Left hindlimb (tissue), 1 donor: ENCODE measurements around the gene MYO1B.

Source experiments
- DNase-seq: peaks from one replicate; pipeline ENCODE4 v3.0.0-alpha.2; 2018

The MYO1B gene

DNA sequence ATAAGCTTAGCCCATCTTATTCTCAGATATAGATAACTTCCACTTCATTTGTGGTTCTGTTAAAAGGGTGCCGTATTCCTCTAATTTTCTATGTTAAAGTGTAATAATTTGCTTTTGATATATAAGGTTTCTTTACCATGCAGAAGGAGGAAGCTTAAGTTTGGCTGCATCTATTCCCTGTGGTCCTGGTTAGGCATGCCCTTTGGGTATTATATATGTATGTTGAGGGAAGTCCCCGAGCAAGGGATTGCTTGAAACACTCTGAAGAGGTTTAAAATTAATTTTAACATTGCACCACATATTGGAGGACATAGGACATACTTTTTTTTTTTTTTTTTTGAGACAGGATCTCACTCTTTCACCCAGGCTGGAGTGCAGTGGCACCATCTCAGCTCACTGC lies 16.9 kb upstream of the MYO1B start:
- no peak for DNase-seq

DNA sequence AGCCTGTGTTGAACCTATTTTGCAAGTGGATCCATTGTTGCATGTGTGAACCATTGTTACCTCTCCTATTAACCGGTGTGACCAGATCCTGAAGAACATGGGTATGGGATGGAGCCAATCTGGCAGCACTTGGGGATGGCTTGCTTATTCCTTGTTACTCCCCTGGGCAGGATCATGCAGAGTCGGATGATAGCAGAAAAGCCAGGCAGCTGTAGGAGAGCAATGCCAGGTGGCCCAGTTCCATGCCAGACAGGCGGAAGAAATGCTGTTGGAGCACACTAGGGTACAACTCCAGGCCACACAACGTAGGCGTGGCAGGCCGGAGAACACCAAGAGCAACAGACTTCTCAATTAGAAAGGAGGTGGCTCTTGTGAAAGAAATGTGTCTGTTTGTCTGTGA lies 16.3 kb upstream of the MYO1B start:
- peak; percentile 45 for DNase-seq

DNA sequence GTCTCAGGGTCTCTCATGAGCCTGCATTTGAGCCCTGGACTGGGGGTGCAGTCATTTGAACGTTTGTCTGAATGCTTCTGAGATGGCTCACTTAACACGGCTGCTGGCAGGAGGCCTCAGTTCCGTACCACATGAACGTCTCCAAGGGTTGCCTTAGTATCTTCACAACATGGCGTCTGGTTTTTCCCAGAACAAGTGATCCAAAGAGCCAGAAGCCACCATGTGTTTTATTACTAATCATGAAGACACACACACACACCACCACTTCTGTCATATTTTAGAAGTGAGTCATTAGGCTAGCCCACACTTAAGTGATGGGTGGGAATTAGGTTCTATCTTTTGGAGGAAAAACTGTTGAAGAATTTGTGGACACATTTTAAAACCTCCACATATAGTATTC lies 15.0 kb upstream of the MYO1B start:
- DNase-seq, result no peak

DNA sequence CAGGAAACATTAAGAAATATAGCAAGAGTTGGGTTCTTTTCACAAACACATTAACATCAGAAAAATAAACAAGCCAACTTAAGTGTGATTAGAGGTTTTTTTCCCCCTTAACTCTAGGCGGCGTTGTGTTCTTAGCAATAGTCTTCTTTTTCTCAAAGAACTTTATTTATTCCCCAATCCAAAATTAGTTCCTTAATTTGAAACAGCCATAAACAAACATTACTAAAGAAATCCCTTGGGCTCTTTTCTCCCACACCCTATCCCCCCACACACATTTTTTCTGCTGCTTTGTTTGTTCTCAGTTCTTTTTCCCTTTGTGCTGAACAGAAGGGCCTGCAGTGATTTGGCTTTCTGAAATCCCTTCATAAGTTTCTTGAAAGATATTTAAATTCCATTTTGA lies 13.2 kb upstream of the MYO1B start:
- no peak for DNase-seq

DNA sequence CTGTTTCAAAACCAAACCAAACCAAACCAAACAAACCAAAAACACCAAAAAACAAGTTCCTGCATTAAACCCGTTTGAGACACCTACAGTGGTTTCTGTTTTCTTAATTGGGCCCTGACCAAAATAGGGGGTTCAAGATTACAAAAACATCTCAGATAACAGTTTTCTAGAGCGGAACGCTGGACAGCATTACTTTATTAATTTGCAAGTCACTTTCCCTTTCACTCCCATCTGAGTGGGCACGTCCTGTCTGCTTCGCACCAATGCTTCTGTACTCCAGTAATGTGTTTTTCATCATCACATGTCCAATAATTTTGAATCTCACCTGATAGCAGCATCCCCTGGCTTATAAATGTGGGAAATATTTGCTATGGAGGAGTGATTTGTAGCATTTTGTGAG lies 11.7 kb upstream of the MYO1B start:
- DNase-seq, result no peak

DNA sequence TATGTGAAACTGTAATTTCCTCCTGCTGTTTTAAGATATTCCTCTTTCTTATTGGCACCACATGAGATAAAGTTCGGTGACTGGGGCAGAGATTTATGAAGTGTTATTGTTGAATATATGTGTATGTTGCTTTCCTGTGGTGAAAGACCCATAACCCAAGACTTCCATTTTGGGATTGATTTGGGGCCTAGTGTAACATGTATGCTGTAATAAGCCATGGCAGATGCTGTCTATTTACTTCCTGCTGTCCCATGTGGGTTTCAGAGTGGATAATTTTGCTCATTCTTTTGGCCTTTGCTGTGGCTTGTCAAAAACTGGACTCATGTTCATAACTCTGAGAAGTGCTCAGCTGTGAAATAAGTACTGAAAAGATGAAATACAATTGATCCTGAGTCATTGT lies 10.8 kb upstream of the MYO1B start:
- DNase-seq, result peak; percentile 62

DNA sequence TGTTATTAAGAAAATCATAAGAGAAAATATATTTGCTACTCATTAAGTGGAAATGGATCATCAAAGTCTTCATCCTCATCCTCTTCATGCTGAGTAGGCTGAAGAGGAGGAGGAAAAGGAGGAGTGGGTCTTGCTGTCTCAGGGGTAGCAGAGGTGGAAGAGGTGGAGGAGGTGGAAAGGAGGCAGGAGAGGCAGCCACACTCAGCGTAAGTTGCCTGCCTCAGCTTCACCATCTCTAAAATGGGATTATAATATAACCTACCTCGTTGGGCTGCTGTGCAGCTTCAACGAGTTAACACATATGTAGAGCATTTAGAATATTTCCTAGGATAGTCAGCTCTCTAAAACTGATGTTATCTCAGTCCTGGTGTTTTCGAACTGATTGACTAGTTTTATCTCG lies 4.3 kb upstream of the MYO1B start:
- no peak for DNase-seq

DNA sequence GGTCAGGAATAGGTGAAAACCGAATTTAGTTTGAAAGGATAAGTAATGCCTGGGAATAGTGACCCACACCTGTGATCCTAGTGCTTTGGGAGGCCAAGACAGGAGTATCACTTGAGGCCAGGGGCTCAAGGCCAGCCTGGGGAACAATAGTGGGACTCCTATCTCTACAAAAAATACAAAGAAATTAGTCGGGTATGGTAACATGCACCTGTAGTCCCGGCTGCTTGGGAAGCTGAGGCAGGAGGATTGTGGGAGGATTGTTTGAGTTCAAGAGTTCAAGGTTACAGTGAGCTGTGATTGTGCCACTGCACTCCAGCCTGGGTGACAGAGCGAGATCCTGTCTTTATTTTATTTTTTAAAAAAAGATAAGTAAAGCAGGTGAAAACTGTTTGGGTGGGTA lies 3.8 kb upstream of the MYO1B start:
- no peak for DNase-seq

DNA sequence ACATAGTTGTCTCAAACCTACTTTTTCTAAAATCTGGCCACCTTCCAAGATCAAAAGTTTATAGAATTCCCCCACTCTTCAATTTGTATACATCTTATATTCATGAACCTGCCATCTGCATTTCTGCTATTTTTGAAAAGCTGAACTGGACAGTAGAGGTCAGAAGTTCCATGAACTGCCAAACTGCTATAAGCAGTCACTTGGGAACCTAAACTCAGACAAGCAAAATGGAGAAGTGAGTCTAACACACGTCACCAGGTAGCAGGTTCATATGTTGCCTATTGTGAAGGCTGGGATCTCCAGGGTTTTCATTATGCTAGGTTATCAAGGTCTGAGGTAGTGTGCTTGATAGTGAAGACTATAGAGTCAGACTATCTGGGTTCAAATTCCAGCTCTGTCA lies 2.0 kb upstream of the MYO1B start:
- DNase-seq, result no peak

DNA sequence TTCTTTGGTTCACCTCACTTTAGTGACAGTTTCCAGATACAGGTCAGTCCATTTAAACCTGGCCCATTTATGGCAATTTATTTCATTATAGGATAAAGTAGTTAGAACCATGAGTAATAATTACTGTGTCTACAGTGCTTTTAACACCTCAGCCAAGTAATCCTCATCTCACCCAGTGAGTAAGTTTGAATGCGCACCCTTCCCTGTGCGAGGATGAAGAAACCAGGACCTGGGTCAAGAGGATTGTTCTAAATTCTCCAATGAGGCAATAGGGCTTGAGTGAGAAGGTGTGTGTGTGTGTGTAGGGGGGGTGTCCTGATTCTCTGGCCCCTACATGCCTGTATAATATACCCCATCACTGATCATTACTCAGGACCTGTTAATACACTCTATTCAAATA lies 854 bp upstream of the MYO1B start:
- no peak for DNase-seq

DNA sequence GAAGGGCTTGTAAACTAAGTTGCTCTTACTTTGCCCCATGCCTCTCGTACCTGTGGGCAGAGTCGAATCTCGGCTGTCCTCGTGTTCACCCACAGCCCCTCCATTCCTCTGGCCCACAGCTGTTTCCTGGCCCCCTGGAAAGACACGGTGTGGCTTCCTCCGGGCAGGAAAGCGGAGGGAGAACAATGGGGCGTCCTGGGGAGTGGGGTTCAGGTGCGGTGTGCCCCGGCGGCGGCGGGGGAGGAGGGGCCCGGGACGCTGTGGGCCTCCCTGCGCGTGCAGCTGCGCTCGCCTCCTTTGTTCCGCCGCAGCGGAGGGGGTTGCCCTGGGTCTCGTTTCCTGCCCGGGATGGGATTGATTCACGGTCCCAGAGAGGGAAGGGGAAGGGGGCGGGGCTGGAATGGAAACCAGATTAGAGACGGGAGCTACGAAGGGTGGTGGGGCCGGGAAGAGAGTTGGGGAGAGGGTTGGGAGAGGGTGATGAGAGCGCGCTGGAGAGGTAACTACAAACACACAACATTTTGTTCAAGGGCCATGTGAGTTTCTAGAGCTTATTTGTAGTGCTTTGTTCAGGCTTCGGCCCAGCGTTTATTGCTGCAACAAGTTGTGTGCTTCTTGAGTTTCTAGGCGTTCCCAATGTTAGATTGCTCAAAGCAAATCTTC lies 796 bp downstream of the MYO1B start:
- peak; percentile 84 for DNase-seq

DNA sequence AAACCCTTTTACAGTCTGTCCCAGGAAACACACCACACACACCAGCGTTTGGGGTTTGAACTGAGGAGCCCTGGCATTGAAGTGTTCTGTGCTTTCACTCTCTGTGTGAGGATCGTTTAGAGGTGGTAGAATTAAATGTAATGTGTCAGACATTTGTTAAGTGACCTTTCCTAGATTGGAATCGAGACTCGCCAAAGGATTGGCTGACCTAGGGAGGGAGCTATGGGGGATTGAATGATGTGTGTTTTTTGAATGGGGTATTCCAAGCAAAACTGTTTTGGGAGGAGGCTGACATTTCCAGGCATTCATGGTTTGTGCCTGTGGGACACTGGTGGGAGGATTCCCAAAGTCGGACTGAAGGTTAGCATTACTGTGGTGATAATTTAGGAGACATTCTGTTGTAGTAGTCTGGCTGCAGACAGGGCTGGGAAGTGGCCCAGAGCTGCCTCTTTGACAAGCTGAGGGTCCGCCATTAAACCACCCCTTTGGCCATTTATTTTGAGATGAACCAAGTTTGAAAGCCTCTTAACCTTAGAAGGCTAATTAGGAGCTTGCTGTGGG lies 1.7 kb downstream of the MYO1B start:
- peak; percentile 69 for DNase-seq

DNA sequence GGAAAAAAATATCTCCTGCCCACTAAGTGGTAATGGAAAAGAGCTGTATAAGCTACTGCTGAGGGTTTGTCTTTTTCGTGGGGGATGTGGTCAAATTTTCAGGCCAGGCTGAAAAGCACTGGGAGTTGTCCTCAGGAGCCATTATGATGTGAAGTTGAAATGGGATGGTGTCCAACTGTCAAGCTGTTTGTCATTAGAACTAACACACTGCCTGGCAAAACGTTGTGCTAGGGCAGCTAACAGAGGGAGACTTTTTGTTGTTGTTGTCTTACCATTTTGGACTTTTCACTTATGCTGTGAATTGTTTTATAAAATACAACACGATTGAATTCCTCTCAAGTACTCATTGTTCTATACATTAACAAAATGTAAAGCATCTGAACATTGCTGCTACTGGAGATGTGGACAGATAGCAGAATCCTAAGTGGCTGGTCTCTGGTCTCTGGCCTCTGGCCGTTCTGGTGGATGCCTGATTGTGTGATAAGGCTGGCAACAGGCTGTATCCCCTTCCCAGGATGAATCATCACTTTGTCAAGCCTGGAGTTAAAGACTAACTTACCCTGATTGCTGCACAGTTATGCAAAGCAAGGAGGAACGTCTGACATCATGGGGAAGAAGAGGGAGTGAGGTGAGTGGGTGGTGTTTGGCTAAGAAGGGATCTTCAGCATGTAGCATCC lies 2.3 kb downstream of the MYO1B start:
- no peak for DNase-seq

DNA sequence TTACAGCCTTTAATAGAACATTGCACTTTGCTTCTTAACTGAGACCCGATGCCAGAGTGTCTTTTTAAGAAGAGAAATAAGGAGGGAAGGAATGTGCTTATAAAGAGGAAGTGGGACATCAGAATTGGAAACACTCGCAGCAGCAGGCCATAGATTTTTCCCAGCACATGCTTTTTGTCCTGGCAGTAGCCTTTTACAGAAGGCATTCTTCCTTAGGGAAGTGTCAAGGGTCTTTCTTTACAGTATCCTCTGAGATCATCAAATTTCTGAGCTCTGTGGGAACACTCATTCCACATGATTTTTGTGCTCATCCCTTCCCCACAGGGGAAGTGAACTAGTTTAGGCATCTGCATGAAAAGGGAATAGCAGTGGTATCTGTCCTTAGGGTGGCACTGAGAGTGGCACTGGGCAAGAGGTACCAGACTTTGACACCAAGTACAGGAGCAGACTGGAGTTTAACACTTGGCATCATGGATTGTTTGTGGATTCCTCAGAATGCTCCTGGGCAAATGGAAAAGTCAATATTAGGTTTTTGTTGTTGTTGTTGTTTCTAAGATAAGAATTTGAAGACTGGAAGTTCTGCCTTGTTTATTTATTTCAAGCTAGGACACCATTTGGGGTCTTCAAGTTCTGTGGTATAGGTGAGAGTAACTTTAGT lies 4.1 kb downstream of the MYO1B start:
- no peak for DNase-seq

DNA sequence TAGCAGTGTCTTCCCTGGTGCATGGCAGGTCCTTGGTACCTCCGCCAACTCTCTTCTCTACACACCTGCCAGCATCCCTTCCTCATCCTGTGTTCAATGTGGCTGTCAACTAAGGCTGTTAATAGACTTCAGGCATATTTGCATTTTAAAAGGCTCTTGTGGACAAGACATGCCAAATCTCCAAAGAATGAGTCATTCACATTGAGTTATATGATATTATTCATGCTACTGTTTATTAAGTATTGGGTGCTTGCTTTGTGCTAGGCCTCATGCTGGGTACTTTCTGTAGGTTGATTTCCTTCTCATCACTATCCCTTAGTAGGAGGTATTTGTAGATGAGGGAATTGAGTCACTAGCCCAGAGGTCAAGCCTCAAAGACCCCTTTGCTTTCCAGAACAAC lies 5.2 kb downstream of the MYO1B start:
- DNase-seq, result no peak

DNA sequence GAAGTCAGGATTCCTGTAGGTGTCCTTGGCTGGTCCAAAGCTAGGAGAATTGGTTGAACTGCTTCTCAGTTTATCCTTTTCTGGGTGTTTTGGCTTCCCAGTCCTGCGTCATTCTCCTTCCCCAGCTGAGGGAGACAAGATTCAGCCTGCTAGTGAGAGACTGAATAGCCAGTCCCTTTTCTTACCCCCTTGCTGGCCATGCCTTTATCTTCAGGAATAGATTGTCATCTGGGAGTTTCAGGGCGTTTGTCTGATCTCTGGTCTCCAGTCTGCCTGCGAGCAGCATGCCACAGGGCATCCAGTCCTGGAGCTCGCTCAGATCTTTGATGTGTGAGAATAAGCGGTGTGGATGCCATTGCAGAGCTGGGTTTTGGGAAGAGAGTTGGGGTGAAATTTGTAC lies 5.8 kb downstream of the MYO1B start:
- DNase-seq, result no peak

DNA sequence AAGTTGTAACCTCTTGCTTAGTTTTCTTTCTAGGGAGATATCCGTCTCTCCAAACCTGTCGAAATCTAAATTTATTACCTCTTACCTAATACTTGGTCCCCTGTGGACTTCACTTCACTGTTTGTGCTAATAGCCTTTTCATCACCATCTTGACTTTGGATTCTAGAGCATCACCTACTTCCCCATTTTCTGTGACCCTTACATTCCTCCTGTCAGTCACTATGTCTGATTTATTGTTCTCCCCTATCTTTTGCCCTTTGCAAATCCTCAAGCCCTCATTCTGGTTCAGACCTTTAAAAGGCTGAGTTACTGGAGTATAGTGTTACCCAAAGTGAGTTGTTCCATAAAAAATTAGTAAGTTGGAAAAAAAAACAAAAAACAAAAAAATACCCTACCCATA lies 7.5 kb downstream of the MYO1B start:
- DNase-seq, result no peak

DNA sequence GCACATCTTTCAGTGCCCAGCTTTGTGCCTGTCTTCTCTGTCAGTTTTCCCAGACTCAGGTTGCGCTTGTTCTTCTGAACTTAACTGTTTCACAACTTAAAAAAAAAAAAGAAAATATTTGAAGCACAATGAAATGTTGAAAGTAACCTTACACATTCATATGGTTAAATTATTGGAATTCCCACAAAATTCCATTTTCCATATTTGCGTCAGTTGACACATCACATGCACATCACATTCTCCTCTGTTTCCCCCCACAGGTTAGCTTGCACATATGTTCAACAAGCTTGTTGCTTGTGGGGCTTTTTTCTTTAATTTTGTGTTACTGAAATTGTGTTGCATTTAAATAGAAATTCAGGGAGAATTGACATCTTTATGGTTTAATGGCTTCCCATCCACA lies 8.3 kb downstream of the MYO1B start:
- DNase-seq, result no peak

DNA sequence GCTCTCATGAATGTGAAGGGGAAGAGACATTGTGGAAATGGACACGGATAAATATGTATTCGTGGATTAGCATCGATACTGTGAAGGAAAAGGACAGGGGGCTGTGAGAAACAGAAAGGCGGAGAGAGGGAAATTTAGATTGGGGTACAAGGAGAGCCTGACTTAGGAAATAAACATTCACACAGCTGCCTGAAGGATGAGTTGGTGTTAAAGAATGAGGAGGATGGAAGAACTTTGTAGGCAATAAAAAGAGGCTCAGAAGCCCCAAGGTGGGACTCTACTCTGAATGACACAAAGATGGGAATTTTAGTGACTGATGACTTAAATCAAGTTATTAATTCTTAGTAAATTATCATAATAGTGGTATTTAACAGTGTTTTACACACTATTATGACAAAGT lies 10.1 kb downstream of the MYO1B start:
- DNase-seq, result no peak

DNA sequence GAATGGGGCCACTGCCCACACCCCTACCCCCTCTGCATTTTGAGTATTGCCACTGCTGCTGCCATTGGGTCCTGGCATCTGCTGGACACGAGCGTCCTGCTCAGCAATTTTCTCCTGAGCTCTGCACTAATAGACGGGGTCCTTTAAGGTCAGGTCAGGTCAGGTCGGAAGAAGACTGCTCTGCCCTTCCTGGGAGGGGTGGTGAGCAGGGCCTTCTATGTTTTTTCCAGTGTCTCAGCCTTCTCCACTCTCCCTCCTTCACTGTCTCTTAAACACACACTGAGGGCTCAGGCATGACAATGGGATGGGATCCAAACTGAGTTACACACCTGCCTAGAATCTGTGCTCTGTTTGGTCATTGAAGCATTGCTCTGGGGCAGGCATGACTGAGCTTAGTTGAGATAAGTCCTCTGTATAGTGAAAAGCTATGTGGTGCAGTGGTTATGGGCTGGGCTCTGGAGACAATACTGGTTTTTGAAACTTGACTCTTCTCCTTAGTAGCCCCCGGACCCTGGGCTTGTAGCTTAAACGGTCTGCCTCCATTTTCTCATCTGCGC lies 10.6 kb downstream of the MYO1B start:
- DNase-seq, result no peak

DNA sequence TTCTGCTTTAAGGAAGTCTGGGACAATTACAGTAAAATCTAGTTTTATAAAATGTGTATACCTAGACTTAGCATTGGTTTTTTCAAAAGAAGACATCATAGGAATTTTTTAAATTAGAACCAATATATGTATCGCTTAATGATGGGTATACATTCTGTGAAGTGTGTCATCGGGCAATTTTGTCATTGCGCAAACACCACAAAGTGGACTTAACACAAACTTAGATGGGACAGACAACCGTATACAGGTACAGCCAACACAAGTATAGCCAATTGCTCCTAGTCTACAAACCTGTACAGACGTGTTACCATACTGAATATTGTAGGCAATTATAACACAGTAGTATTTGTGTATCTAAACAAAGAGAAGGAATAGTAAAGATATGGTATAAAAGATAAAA lies 12.7 kb downstream of the MYO1B start:
- no peak for DNase-seq

DNA sequence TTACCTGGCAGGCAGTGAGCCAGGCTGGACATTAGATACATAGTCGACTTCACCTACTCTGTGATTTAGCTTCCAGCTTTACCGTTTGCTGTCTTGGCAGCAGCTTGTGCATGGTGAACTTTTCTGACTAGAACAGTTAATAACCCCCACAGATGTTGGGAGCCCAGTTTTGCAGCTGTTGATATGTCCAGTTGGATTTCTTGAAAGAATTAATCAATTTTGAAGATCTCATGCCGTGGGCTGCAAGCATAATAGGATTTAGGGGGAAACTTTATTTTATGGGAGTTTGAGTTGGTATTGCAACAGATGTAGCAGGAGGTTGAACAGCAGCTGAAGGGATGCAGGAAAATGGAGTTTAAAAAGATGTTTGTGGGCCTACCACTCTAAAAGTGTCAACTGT lies 13.8 kb downstream of the MYO1B start:
- no peak for DNase-seq

DNA sequence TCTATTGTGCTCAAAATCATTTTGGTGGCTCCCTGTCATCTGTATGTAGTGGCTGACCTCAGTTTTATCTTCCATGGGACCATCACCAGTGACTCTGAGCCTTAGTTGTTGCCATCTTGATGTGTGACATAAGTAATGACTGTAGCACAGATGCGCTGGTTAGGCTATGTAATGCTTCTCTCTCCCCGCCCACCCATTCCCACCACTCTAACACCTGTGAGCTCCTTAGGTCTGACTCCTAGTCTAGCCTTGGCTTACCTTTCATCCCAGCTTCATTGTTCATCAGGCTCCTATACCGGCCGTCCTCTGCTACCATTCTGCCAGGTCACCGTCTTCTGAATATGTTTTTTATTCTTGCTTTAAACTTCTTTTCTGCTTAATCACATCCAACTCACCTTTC lies 17.2 kb downstream of the MYO1B start:
- no peak for DNase-seq

DNA sequence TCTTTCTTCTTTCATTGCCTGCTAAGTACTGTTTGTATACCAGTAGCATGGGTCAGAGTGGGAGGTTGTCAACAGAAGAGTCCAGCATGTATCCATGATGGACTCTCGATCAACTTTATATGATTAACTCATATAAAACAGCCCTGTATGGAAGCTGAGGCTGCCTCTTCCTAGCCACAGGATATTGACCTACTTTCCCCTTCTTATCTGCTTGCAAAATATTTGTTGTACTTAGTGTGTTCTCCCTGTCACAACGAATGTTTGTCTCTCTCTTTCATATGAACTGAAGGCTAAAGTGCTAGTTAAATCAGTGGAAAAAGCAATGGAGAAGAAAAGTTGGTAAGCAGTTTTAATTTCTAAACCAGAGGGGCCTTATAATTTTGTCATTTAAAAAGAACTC lies 17.8 kb downstream of the MYO1B start:
- no peak for DNase-seq
